NCI-H1092 treated with DMSO at 0.1 percent for 48 hours (cell line): Measurements from ENCODE around the gene BCL11B.
"Not testable (repeated sequence)": the region's sequence is repeated elsewhere in the genome, so short reads cannot be mapped to it uniquely, and the experiment has no call there.

Source experiments
- DNase-seq: peaks from one replicate; lab custom pipeline; 2025; lab: John Stamatoyannopoulos, UW

Gene BCL11B

GRCh38 chr14:99199846-99200653 lies 71.9 kb downstream of the BCL11B start:
- no peak for DNase-seq

GRCh38 chr14:99198746-99199502 lies 73.1 kb downstream of the BCL11B start:
- no peak for DNase-seq

- no peak for DNase-seq
These were observed 75.7 kb downstream of the BCL11B start for GRCh38 chr14:99196310-99196650.

GRCh38 chr14:99195602-99196309 lies 76.2 kb downstream of the BCL11B start:
- peak; percentile 87 for DNase-seq

GRCh38 chr14:99194736-99195135 lies 77.3 kb downstream of the BCL11B start:
- DNase-seq, result no peak

GRCh38 chr14:99194136-99194535 lies 77.9 kb downstream of the BCL11B start:
- DNase-seq, result no peak

- no peak for DNase-seq
These were observed 79.2 kb downstream of the BCL11B start for GRCh38 chr14:99192830-99193229.

- peak; percentile 85 for DNase-seq
These were observed 79.9 kb downstream of the BCL11B start for GRCh38 chr14:99192028-99192621.

- DNase-seq, result peak; percentile 50
These were observed 80.5 kb downstream of the BCL11B start for GRCh38 chr14:99191395-99192027.

- DNase-seq, result no peak
These were observed 81.2 kb downstream of the BCL11B start for GRCh38 chr14:99190696-99191394.

- DNase-seq, result no peak
These were observed 82.7 kb downstream of the BCL11B start for GRCh38 chr14:99189201-99189801.

GRCh38 chr14:99188731-99189191 lies 83.2 kb downstream of the BCL11B start:
- DNase-seq, result no peak

GRCh38 chr14:99187858-99188257 lies 84.1 kb downstream of the BCL11B start:
- no peak for DNase-seq

- DNase-seq, result no peak
These were observed 84.9 kb downstream of the BCL11B start for GRCh38 chr14:99186956-99187690.

- not testable (repeated sequence) for DNase-seq
These were observed 85.7 kb downstream of the BCL11B start for GRCh38 chr14:99186336-99186735.

- DNase-seq, result no peak
These were observed 86.4 kb downstream of the BCL11B start for GRCh38 chr14:99185436-99186068.

GRCh38 chr14:99183716-99184115 lies 88.3 kb downstream of the BCL11B start:
- DNase-seq, result no peak

GRCh38 chr14:99183311-99183710 lies 88.7 kb downstream of the BCL11B start:
- no peak for DNase-seq

GRCh38 chr14:99182548-99183250 lies 89.3 kb downstream of the BCL11B start:
- DNase-seq, result no peak
